GM23338 (cell line): ENCODE data around the gene PLPP4.

Experiments
- CTCF ChIP-seq, 2 experiments: fragments of 200-600 bp in 1 of 2; sonication (generic) in 1 of 2; conservative IDR thresholded peaks; 2 replicates each; pipeline versions ENCODE4 v1.5.1 to v1.6.1; 2016 to 2017; ENCODE audit warnings: antibody characterized with exemption in 2 of 2, low read depth in 2 of 2, mild to moderate bottlenecking in 2 of 2, moderate library complexity in 1 of 2
- EZH2 ChIP-seq: fragments of 200-600 bp; sonication (generic); IDR thresholded peaks from one replicate; pipeline ENCODE4 v1.8.0; 2017; ENCODE audit warnings: antibody characterized with exemption, mild to moderate bottlenecking, low read depth; ENCODE audit not compliant: unreplicated experiment
- EZH2phosphoT487 ChIP-seq: fragments of 200-600 bp; sonication (generic); IDR thresholded peaks from one replicate; pipeline ENCODE4 v1.8.1; 2018; ENCODE audit warnings: antibody characterized with exemption; ENCODE audit not compliant: unreplicated experiment
- POLR2AphosphoS5 ChIP-seq: IDR thresholded peaks from 2 replicates; pipeline ENCODE4 v1.6.1; 2016; ENCODE audit warnings: antibody characterized with exemption, low read depth
- ZNF114 ChIP-seq: fragments of 250-450 bp; sonication (Bioruptor Pico); IDR thresholded peaks from 2 replicates; pipeline ENCODE4 v1.5.0; 2020; ENCODE audit warnings: mild to moderate bottlenecking, moderate library complexity

- no peak for TF ChIP-seq POLR2AphosphoS5
- no peak for TF ChIP-seq EZH2
- TF ChIP-seq ZNF114, result no peak
- no peak for TF ChIP-seq EZH2phosphoT487
- TF ChIP-seq CTCF (conservative IDR thresholded peaks at IDR 0.05; ENCODE audit: low read depth in 2 of 2), result no peak
Observed at GRCh38 chr10:120540486-120540885, 83.5 kb downstream of the PLPP4 start.
